Tibial nerve (tissue), 3 donors: ENCODE measurements around the gene KCNK7.

Source experiments
- CTCF ChIP-seq, 5 experiments: fragments of 200-600 bp in 3 of 5; fragments of 450-650 bp in 2 of 5; sonication (generic) in 3 of 5; IDR thresholded peaks; one replicate each; pipeline ENCODE4 v1.5.1; 2016 to 2019; ENCODE audit warnings: antibody characterized with exemption in 5 of 5, mild to moderate bottlenecking in 3 of 5, moderate library complexity in 2 of 5
- POLR2A ChIP-seq, 2 donors: fragments of 450-650 bp; IDR thresholded peaks; one replicate each; pipeline ENCODE4 v1.6.1; 2017; ENCODE audit warnings: antibody characterized with exemption in 2 of 2, mild to moderate bottlenecking in 2 of 2, moderate library complexity in 2 of 2

- TF ChIP-seq CTCF (IDR thresholded peaks at IDR 0.05) (no peak), POLR2A (IDR thresholded peaks at IDR 0.05) (no peak)
Observed at GRCh38 chr11:65574811-65575567, 20.6 kb downstream of the KCNK7 start.
